Esophagus squamous epithelium (tissue), 5 donors: ENCODE measurements around the gene OOSP1. TPM values are rescaled to one million over a fixed set of nuclear protein-coding genes. Genes with fewer than 3 reads are reported as not detected.

Source experiments
- DNase-seq: peaks from one replicate; lab custom pipeline; 2025; lab: John Stamatoyannopoulos, UW
- H3K27ac ChIP-seq, 4 donors: fragments of 200-600 bp; sonication (generic); one replicate each; pipeline ENCODE4 v1.5.1; 2016 to 2019; ENCODE audit warnings: mild to moderate bottlenecking in 1 of 4
- H3K27me3 ChIP-seq, 4 donors: fragments of 200-600 bp; sonication (generic); 1 replicate in 3 of 4; 2 replicates in 1 of 4; pipeline versions ENCODE4 v1.5.1 to v1.6.0; 2017 to 2021; ENCODE audit warnings: antibody characterized with exemption in 1 of 4
- H3K36me3 ChIP-seq, 3 donors: fragments of 200-600 bp; sonication (generic); one replicate each; pipeline ENCODE4 v1.5.1; 2016 to 2019
- H3K4me1 ChIP-seq, 3 donors: fragments of 200-600 bp; sonication (generic); one replicate each; pipeline ENCODE4 v1.5.1; 2017 to 2019
- H3K4me3 ChIP-seq, 4 donors: fragments of 200-600 bp; sonication (generic); 1 replicate in 3 of 4; 2 replicates in 1 of 4; pipeline ENCODE4 v1.5.1; 2016 to 2019; ENCODE audit warnings: mild to moderate bottlenecking in 2 of 4, moderate library complexity in 1 of 4
- H3K9me3 ChIP-seq, 3 donors: fragments of 200-600 bp; sonication (generic); one replicate each; pipeline ENCODE4 v1.5.1; 2016 to 2019
- POLR2A ChIP-seq, 4 donors: fragments of 450-650 bp; IDR thresholded peaks; one replicate each; pipeline ENCODE4 v1.6.1; 2017; ENCODE audit warnings: antibody characterized with exemption in 4 of 4, mild to moderate bottlenecking in 4 of 4, moderate library complexity in 3 of 4
- WGBS, 2 donors: methylation state at CpG; one replicate each; pipeline ENCODE4 v1.1.5; 2018; 5-methylcytosine and 5-hydroxymethylcytosine counted together
- intact Hi-C: fragments of 100-400 bp; cut with DNase I; formaldehyde crosslinking; loops from one replicate; pipeline ENCODE4 v1.15.0; 2022
- total RNA-seq, 4 donors: library from RNA; depleted of rRNA; stranded (reverse); fragments of >200 nt; gene quantifications; one replicate each; pipeline ENCODE4 v1.1.0, GENCODE V29; 2016
- TF ChIP-seq, protein P1 (sequence below), 6 experiments: fragments of 450-650 bp in 4 of 6; fragments of 200-600 bp in 2 of 6; sonication (generic) in 2 of 6; IDR thresholded peaks; one replicate each; pipeline ENCODE4 v1.5.1; 2016 to 2019; ENCODE audit warnings: antibody characterized with exemption in 6 of 6, mild to moderate bottlenecking in 4 of 6, moderate library complexity in 4 of 6
- donor health status: DM: yes; HTN: yes; CAD: no.

Gene OOSP1, protein sequence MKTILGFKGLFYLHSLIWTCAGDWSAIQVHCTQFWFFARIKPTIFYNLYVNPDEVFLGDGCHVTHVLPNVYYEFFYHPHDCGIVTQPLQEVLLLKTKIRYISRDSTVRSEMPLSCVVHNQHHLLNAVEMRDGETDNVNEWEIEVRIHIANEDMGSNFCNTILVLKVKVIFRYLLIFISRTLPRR
- total RNA-seq = not detected

GRCh38 chr11:59938132-59938531, at the start of gene OOSP1:
Gene OOSP1, plus strand, starts transcription at chr11:59938432. Its CDS starts 23 bp downstream, at chr11:59938455.
- WGBS, 2 donors = 35 to 50% methylated on average over 2 of the region's 2 CpGs
- DNase-seq = no peak
- Histone ChIP-seq H3K4me1 (no peaks in the 10 kb centered on the region), H3K4me3 (no peak within 1 kb of the TSS), H3K27ac (no peak within 1 kb of the TSS), H3K9me3 (no peaks in the 10 kb centered on the region), H3K36me3 (no peaks in the 10 kb centered on the region), H3K27me3 (no peaks in the 10 kb centered on the region)
- intact Hi-C loops = no loop called here
- TF ChIP-seq POLR2A (IDR thresholded peaks at IDR 0.05) = no peak
- TF ChIP-seq, protein P1, sequence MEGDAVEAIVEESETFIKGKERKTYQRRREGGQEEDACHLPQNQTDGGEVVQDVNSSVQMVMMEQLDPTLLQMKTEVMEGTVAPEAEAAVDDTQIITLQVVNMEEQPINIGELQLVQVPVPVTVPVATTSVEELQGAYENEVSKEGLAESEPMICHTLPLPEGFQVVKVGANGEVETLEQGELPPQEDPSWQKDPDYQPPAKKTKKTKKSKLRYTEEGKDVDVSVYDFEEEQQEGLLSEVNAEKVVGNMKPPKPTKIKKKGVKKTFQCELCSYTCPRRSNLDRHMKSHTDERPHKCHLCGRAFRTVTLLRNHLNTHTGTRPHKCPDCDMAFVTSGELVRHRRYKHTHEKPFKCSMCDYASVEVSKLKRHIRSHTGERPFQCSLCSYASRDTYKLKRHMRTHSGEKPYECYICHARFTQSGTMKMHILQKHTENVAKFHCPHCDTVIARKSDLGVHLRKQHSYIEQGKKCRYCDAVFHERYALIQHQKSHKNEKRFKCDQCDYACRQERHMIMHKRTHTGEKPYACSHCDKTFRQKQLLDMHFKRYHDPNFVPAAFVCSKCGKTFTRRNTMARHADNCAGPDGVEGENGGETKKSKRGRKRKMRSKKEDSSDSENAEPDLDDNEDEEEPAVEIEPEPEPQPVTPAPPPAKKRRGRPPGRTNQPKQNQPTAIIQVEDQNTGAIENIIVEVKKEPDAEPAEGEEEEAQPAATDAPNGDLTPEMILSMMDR (IDR thresholded peaks at IDR 0.05) = no peak

DNA sequence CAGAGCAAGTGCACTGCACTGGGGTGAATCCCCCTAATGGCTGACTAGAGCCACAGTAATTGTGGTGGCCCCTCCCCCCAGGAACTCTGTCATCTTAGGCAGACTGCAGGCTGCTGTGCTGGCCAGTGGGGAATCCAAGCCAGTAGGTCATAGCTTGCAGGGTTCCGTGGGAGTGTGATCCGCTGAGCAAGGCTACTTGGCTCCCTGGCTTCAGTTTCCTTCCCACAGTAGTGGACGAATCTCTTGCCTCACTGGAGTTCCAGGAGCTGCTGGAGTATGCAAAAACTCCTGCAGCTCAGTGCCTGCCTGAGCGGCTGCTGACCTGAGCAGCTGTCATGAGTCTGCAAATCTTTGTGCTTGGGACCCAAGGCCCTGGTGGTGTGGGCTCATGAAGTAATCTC, 46.5 kb upstream of the OOSP1 start:
- H3K27me3 ChIP-seq = no peaks in the 10 kb centered on the region
- H3K4me3 ChIP-seq = no peak overlapping the region
- H3K9me3 ChIP-seq = peaks cover 0 to 18% (median 0%) of the 10 kb centered on the region in 3 donors
- no peak overlapping the region for H3K27ac ChIP-seq
- intact Hi-C loops = no loop called here
- WGBS, 2 donors = 49% methylated on average over 2 of the region's 4 CpGs; no CpG with 5 or more reads in 1 of the 2 donors
- H3K36me3 ChIP-seq = no peaks in the 10 kb centered on the region
- no peak for DNase-seq
- no peaks in the 10 kb centered on the region for H3K4me1 ChIP-seq
- TF ChIP-seq POLR2A (IDR thresholded peaks at IDR 0.05) = no peak
- TF ChIP-seq, protein P1 (IDR thresholded peaks at IDR 0.05) = no peak

- 35 to 58% methylated on average over 1 of the region's 1 CpG for WGBS, 2 donors
- intact Hi-C loops = no loop called here
Measured at GRCh38 chr11:59894616-59895015, 43.6 kb upstream of the OOSP1 start.

DNA sequence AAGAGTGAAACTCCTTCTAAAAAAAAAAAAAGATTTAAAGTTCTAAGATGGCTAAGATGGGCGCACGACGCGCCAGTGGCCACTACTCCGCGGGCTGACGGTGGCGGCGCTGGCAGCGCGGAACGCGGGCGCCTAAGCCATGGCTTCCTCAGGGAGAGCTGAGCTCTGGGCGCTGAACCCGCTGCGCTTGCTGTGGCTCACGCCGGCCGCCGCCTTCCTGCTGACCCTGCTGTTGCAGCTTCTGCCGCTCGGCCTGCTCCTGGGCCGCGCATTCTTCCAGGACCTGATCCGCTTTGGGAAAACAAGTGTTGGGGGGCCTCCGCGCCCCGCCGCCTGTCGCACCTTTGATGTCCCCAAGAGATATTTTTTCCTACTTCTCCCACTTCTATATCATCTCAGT, 40.2 kb upstream of the OOSP1 start:
- TF ChIP-seq, protein P1 (IDR thresholded peaks at IDR 0.05) = no peak
- no peak for TF ChIP-seq POLR2A (IDR thresholded peaks at IDR 0.05)
- Histone ChIP-seq H3K27me3 (no peaks in the 10 kb centered on the region), H3K36me3 (no peaks in the 10 kb centered on the region), H3K4me3 (no peak overlapping the region), H3K27ac (no peak overlapping the region), H3K9me3 (no peaks in the 10 kb centered on the region), H3K4me1 (peaks cover 0 to 6% (median 0%) of the 10 kb centered on the region in 3 donors)
- WGBS, 2 donors = 96 to 97% methylated on average over 30 to 31 of the region's 31 CpGs
- intact Hi-C loops = no loop called here
- DNase-seq = no peak

More at GRCh38 chr11:59894616-59895015, 43.6 kb upstream of the OOSP1 start:
- Histone ChIP-seq H3K36me3 (no peaks in the 10 kb centered on the region), H3K27me3 (no peaks in the 10 kb centered on the region), H3K4me1 (no peaks in the 10 kb centered on the region), H3K27ac (no peak overlapping the region), H3K4me3 (no peak overlapping the region), H3K9me3 (peaks cover 0 to 7% (median 0%) of the 10 kb centered on the region in 3 donors)
- no peak for TF ChIP-seq POLR2A (IDR thresholded peaks at IDR 0.05)
- TF ChIP-seq, protein P1 (IDR thresholded peaks at IDR 0.05) = no peak
- no peak for DNase-seq

- WGBS, 2 donors = 71 to 75% methylated on average over 5 to 7 of the region's 7 CpGs
- H3K9me3 ChIP-seq = no peaks in the 10 kb centered on the region
- no peaks in the 10 kb centered on the region for H3K36me3 ChIP-seq
- no peak overlapping the region for H3K4me3 ChIP-seq
- intact Hi-C loops = no loop called here
- no peaks in the 10 kb centered on the region for H3K27me3 ChIP-seq
- H3K4me1 ChIP-seq = peaks cover 0 to 6% (median 0%) of the 10 kb centered on the region in 3 donors
- no peak for TF ChIP-seq POLR2A (IDR thresholded peaks at IDR 0.05)
- TF ChIP-seq, protein P1 (IDR thresholded peaks at IDR 0.05) = no peak
- no peak overlapping the region for H3K27ac ChIP-seq
- no peak for DNase-seq
Measured at GRCh38 chr11:59898650-59899049, 39.6 kb upstream of the OOSP1 start.
